GM23338 (cell line): ENCODE measurements around the gene TULP4. TPM values are rescaled to one million over a fixed set of nuclear protein-coding genes. Genes with fewer than 3 reads are reported as not detected.

Source experiments
- ATAC-seq: fragments of 200-7000 bp; cut with Tn5 transposase; 3 replicates; pipeline ENCODE4 v1.9.1; 2020
- DNase-seq: peaks from one replicate; pipeline ENCODE4 v3.0.0-alpha.2; 2015; ENCODE audit warnings: low spot score
- H2AFZ ChIP-seq: fragments of 200-600 bp; sonication (generic); 2 replicates; pipeline ENCODE4 v1.8.0; 2016; ENCODE audit warnings: antibody characterized with exemption, mild to moderate bottlenecking, moderate library complexity
- H3F3A ChIP-seq: fragments of 200-600 bp; sonication (generic); replicated peaks from 2 replicates; pipeline ENCODE4 v1.8.0; 2017; ENCODE audit warnings: antibody characterized with exemption, mixed run types, low read depth
- H3K27ac ChIP-seq: fragments of 200-600 bp; sonication (generic); 2 replicates; pipeline ENCODE4 v1.6.1; 2016; ENCODE audit warnings: low read depth
- H3K27me3 ChIP-seq: fragments of 200-600 bp; sonication (generic); 2 replicates; pipeline ENCODE4 v1.8.0; 2016; ENCODE audit warnings: mild to moderate bottlenecking, mixed run types, moderate library complexity; ENCODE audit not compliant: insufficient read depth
- H3K36me3 ChIP-seq: fragments of 200-600 bp; sonication (generic); 2 replicates; pipeline ENCODE4 v1.8.0; 2016; ENCODE audit warnings: mild to moderate bottlenecking; ENCODE audit not compliant: insufficient read depth
- H3K4me1 ChIP-seq: fragments of 200-600 bp; sonication (generic); 2 replicates; pipeline ENCODE4 v1.8.0; 2016; ENCODE audit warnings: mild to moderate bottlenecking, moderate library complexity; ENCODE audit not compliant: insufficient read depth
- H3K4me2 ChIP-seq: fragments of 200-600 bp; sonication (generic); 2 replicates; pipeline ENCODE4 v1.7.1; 2017; ENCODE audit warnings: mixed run types
- H3K4me3 ChIP-seq: fragments of 200-600 bp; sonication (generic); 2 replicates; pipeline ENCODE4 v1.6.1; 2016; ENCODE audit warnings: mixed run types
- H3K79me2 ChIP-seq: fragments of 200-600 bp; sonication (generic); replicated peaks from 2 replicates; pipeline ENCODE4 v1.8.0; 2017; ENCODE audit warnings: mild to moderate bottlenecking; ENCODE audit not compliant: insufficient read depth
- H3K9me2 ChIP-seq: fragments of 200-600 bp; sonication (generic); 2 replicates; pipeline ENCODE4 v1.8.0; 2017; ENCODE audit not compliant: insufficient read depth
- H4K20me1 ChIP-seq: fragments of 200-600 bp; sonication (generic); replicated peaks from 2 replicates; pipeline ENCODE4 v1.8.0; 2017; ENCODE audit warnings: mild to moderate bottlenecking; ENCODE audit not compliant: insufficient read depth
- H3K27ac Mint-ChIP-seq: 2 replicates; pipeline ENCODE4 v1.8.0; 2020; ENCODE audit warnings: inconsistent platforms, mild to moderate bottlenecking, moderate library complexity, mixed read lengths
- H3K27me3 Mint-ChIP-seq: 3 replicates; pipeline ENCODE4 v1.8.0; 2022; ENCODE audit warnings: low read depth, mild to moderate bottlenecking, moderate library complexity, mixed read lengths, inconsistent platforms; ENCODE audit not compliant: insufficient read depth, poor library complexity
- H3K36me3 Mint-ChIP-seq: 3 replicates; pipeline ENCODE4 v1.8.0; 2021; ENCODE audit warnings: low read depth, mild to moderate bottlenecking, inconsistent platforms, moderate library complexity, mixed read lengths
- H3K4me1 Mint-ChIP-seq: 3 replicates; pipeline ENCODE4 v1.8.0; 2020; ENCODE audit warnings: mild to moderate bottlenecking, inconsistent platforms, mixed read lengths
- H3K4me3 Mint-ChIP-seq: 3 replicates; pipeline ENCODE4 v1.8.0; 2021; ENCODE audit warnings: moderate library complexity, mild to moderate bottlenecking, inconsistent platforms, mixed read lengths
- H3K9me3 Mint-ChIP-seq: 3 replicates; pipeline ENCODE4 v1.8.0; 2020; ENCODE audit warnings: moderate library complexity, mild to moderate bottlenecking, inconsistent platforms, mixed read lengths
- CREB1 ChIP-seq: fragments of 250-450 bp; sonication (Bioruptor Pico); IDR thresholded peaks from 2 replicates; pipeline ENCODE4 v1.5.0; 2020; ENCODE audit warnings: low read depth, mild to moderate bottlenecking, moderate library complexity
- EZH2phosphoT487 ChIP-seq: fragments of 200-600 bp; sonication (generic); IDR thresholded peaks from one replicate; pipeline ENCODE4 v1.8.1; 2018; ENCODE audit warnings: antibody characterized with exemption; ENCODE audit not compliant: unreplicated experiment
- JUNB ChIP-seq: IDR thresholded peaks from one replicate; pipeline ENCODE4 v1.6.1; 2016; ENCODE audit warnings: antibody characterized with exemption; ENCODE audit not compliant: unreplicated experiment
- NANOG ChIP-seq: IDR thresholded peaks from 2 replicates; pipeline ENCODE4 v1.6.1; 2016; ENCODE audit warnings: antibody characterized with exemption, borderline replicate concordance
- POLR2AphosphoS5 ChIP-seq: IDR thresholded peaks from 2 replicates; pipeline ENCODE4 v1.6.1; 2016; ENCODE audit warnings: antibody characterized with exemption, low read depth
- STAT1 ChIP-seq: IDR thresholded peaks from one replicate; pipeline ENCODE4 v1.6.1; 2016; ENCODE audit warnings: antibody characterized with exemption; ENCODE audit not compliant: unreplicated experiment
- ZNF331 ChIP-seq: fragments of 250-450 bp; sonication (Bioruptor Pico); IDR thresholded peaks from 2 replicates; pipeline ENCODE4 v1.5.0; 2020; ENCODE audit warnings: low read depth, mild to moderate bottlenecking, moderate library complexity
- polyA plus RNA-seq: library from polyadenylated mRNA; unstranded; fragments of >200 nt; fragmentation: Nextera tagmentation; extraction: Ambion mirVana; gene quantifications from 2 replicates; pipeline ENCODE4 v1.2.1, GENCODE V29; 2016
- total RNA-seq: library from RNA; depleted of rRNA; stranded (reverse); fragments of >200 nt; shearing (Covaris generic); gene quantifications from 2 replicates; pipeline ENCODE4 v1.2.3, GENCODE V29; 2014
- TF ChIP-seq, protein P1 (sequence below): IDR thresholded peaks from one replicate; pipeline ENCODE4 v1.6.1; 2018; ENCODE audit warnings: antibody characterized with exemption; ENCODE audit not compliant: unreplicated experiment
- TF ChIP-seq, protein P2 (sequence below): IDR thresholded peaks from 2 replicates; pipeline ENCODE4 v1.6.1; 2016; ENCODE audit warnings: antibody characterized with exemption

Gene TULP4
- total and polyA plus RNA-seq, 2 experiments from 2014 or later, result 31.2 to 50.2 TPM

DNA sequence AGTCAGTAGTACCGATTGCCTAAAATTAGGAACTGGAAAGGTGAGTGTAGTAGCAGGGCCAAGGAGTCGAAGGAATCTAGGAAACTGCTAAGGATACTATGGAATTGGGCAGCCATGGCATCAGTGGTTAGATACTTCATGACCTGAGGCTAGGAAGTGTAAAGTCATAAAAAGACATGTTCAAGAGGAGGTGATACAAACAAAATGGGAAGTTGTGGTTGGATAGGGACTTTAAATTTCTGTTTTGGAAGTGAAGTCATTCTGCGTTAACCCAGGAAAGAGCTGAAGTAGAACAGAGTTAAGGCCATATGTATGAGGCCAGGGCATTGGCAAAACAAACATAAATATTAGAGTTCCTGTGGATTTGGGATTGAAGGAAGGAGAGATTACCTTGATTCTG is 159.1 kb downstream of the TULP4 start:
- H3K27me3 Mint-ChIP-seq, result peaks cover 50% of the 10 kb centered on the region

DNA sequence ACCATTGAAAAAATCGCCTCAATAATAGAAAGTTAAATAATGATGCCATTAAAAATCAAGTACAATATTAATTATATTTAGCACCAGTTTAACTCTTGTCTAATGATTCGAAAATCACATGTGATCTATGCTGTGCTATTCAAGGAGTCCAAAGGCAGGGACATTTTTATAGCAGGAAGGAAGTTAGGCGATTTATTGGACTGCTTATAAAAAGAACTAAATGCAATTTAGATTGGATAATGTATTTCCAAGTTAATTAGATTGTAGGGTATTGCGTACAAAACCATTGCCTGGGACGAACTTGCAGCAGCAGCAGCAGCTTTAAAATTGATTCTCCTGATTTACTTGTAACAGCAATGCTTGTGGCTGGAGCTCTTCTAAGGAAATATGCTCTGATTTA is 160.2 kb downstream of the TULP4 start:
- H4K20me1 ChIP-seq, result peaks cover 16% of the 10 kb centered on the region
- no peaks in the 10 kb centered on the region for H3K79me2 ChIP-seq
- no peak overlapping the region for H3K27ac ChIP-seq
- H3K27me3 ChIP-seq, result peaks cover 55% of the 10 kb centered on the region
- H3K4me2 ChIP-seq, result no peak overlapping the region
- no peak overlapping the region for H3K27ac Mint-ChIP-seq
- H3K36me3 ChIP-seq, result peaks cover 3% of the 10 kb centered on the region; the same call in 1 of the 2 replicates
- no peak for DNase-seq
- H3K4me1 Mint-ChIP-seq, result peaks cover 24% of the 10 kb centered on the region
- peaks cover 24% of the 10 kb centered on the region for H3K36me3 Mint-ChIP-seq
- no peak overlapping the region for H3K4me3 ChIP-seq
- peaks cover 15% of the 10 kb centered on the region for H3K9me3 Mint-ChIP-seq
- H3K27me3 Mint-ChIP-seq, result peaks cover 39% of the 10 kb centered on the region
- H3K4me1 ChIP-seq, result peaks cover 13% of the 10 kb centered on the region
- H3K9me2 ChIP-seq, result no peaks in the 10 kb centered on the region
- TF ChIP-seq CREB1 (CRISPR knock-in tag), result no peak
- TF ChIP-seq, protein P1, sequence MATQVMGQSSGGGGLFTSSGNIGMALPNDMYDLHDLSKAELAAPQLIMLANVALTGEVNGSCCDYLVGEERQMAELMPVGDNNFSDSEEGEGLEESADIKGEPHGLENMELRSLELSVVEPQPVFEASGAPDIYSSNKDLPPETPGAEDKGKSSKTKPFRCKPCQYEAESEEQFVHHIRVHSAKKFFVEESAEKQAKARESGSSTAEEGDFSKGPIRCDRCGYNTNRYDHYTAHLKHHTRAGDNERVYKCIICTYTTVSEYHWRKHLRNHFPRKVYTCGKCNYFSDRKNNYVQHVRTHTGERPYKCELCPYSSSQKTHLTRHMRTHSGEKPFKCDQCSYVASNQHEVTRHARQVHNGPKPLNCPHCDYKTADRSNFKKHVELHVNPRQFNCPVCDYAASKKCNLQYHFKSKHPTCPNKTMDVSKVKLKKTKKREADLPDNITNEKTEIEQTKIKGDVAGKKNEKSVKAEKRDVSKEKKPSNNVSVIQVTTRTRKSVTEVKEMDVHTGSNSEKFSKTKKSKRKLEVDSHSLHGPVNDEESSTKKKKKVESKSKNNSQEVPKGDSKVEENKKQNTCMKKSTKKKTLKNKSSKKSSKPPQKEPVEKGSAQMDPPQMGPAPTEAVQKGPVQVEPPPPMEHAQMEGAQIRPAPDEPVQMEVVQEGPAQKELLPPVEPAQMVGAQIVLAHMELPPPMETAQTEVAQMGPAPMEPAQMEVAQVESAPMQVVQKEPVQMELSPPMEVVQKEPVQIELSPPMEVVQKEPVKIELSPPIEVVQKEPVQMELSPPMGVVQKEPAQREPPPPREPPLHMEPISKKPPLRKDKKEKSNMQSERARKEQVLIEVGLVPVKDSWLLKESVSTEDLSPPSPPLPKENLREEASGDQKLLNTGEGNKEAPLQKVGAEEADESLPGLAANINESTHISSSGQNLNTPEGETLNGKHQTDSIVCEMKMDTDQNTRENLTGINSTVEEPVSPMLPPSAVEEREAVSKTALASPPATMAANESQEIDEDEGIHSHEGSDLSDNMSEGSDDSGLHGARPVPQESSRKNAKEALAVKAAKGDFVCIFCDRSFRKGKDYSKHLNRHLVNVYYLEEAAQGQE, result no peak
- TF ChIP-seq POLR2AphosphoS5, result no peak
- no peak for TF ChIP-seq ZNF331 (CRISPR knock-in tag)
- no peak for TF ChIP-seq STAT1
- no peak overlapping the region for H3K4me3 Mint-ChIP-seq
- no peak for ATAC-seq
- no peaks in the 10 kb centered on the region for H3F3A ChIP-seq
- H2AFZ ChIP-seq, result no peak overlapping the region

More for the DNA sequence above, 159.1 kb downstream of the TULP4 start:
- DNase-seq (no peak), ATAC-seq (no peak)
- H3K4me3 ChIP-seq, result no peak overlapping the region
- peaks cover 14% of the 10 kb centered on the region; the same call in 1 of the 2 replicates for H4K20me1 ChIP-seq
- Mint-ChIP-seq H3K36me3 (peaks cover 31% of the 10 kb centered on the region), H3K4me1 (peaks cover 33% of the 10 kb centered on the region), H3K4me3 (no peak overlapping the region), H3K9me3 (peaks cover 25% of the 10 kb centered on the region), H3K27ac (no peak overlapping the region)
- H3K4me1 ChIP-seq, result peaks cover 17% of the 10 kb centered on the region
- H3K79me2 ChIP-seq, result no peaks in the 10 kb centered on the region
- no peaks in the 10 kb centered on the region for H3F3A ChIP-seq
- H2AFZ ChIP-seq, result no peak overlapping the region
- no peak overlapping the region for H3K4me2 ChIP-seq
- TF ChIP-seq NANOG (no peak), EZH2phosphoT487 (no peak)
- peaks cover 66% of the 10 kb centered on the region for H3K27me3 ChIP-seq
- H3K36me3 ChIP-seq, result no peaks in the 10 kb centered on the region
- no peak overlapping the region for H3K27ac ChIP-seq
- no peaks in the 10 kb centered on the region for H3K9me2 ChIP-seq

DNA sequence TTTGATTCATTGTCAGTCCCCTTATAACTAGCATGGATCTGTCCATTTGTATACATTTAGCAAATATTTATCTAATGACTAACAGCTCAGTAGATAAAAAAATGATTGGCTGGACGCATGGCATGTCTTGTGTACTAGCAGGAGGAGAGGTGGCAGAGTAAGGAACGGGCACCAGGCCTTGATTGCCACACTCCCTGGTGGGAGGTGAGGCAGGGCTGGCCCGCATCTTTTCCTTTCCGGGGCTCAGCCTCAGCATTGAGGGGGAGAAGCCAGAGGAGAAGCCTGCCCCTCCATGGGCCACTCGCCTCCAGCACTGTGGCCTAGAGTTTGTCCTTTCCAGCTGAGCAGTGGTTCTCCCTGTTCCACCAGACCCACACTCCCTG is 162.7 kb downstream of the TULP4 start:
- Mint-ChIP-seq H3K27me3 (peaks cover 16% of the 10 kb centered on the region), H3K36me3 (peaks cover 10% of the 10 kb centered on the region), H3K27ac (no peak overlapping the region), H3K4me3 (no peak overlapping the region), H3K9me3 (peaks cover 4% of the 10 kb centered on the region; the same call in 1 of the 3 replicates), H3K4me1 (peaks cover 9% of the 10 kb centered on the region; the same call in 2 of the 3 replicates)
- ATAC-seq, result peak; percentile 59
- H3K4me3 ChIP-seq, result no peak overlapping the region
- H3K27me3 ChIP-seq, result peaks cover 31% of the 10 kb centered on the region
- no peak overlapping the region for H3K4me2 ChIP-seq
- H3K4me1 ChIP-seq, result peaks cover 6% of the 10 kb centered on the region; the same call in 1 of the 2 replicates
- H3K79me2 ChIP-seq, result no peaks in the 10 kb centered on the region
- DNase-seq, result no peak
- no peaks in the 10 kb centered on the region for H3F3A ChIP-seq
- H3K27ac ChIP-seq, result no peak overlapping the region
- no peaks in the 10 kb centered on the region for H3K9me2 ChIP-seq
- H4K20me1 ChIP-seq, result peaks cover 14% of the 10 kb centered on the region
- no peak overlapping the region for H2AFZ ChIP-seq
- peaks cover 7% of the 10 kb centered on the region; the same call in 1 of the 2 replicates for H3K36me3 ChIP-seq
- no peak for TF ChIP-seq ZNF331 (CRISPR knock-in tag)
- no peak for TF ChIP-seq JUNB
- TF ChIP-seq STAT1, result no peak
- TF ChIP-seq NANOG, result no peak
- TF ChIP-seq, protein P2, sequence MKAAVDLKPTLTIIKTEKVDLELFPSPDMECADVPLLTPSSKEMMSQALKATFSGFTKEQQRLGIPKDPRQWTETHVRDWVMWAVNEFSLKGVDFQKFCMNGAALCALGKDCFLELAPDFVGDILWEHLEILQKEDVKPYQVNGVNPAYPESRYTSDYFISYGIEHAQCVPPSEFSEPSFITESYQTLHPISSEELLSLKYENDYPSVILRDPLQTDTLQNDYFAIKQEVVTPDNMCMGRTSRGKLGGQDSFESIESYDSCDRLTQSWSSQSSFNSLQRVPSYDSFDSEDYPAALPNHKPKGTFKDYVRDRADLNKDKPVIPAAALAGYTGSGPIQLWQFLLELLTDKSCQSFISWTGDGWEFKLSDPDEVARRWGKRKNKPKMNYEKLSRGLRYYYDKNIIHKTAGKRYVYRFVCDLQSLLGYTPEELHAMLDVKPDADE, result no peak
- TF ChIP-seq POLR2AphosphoS5, result no peak
